GM19238 (cell line): ENCODE data around the gene ASAP2.
A peak's percentile ranks its signal among the peaks of the same experiment; 100 is the strongest.

Source experiments
- DNase-seq: peaks from one replicate; pipeline ENCODE4 v3.0.0; 2011; ENCODE audit warnings: low spot score; ENCODE audit not compliant: insufficient read length

ASAP2 gene

DNA sequence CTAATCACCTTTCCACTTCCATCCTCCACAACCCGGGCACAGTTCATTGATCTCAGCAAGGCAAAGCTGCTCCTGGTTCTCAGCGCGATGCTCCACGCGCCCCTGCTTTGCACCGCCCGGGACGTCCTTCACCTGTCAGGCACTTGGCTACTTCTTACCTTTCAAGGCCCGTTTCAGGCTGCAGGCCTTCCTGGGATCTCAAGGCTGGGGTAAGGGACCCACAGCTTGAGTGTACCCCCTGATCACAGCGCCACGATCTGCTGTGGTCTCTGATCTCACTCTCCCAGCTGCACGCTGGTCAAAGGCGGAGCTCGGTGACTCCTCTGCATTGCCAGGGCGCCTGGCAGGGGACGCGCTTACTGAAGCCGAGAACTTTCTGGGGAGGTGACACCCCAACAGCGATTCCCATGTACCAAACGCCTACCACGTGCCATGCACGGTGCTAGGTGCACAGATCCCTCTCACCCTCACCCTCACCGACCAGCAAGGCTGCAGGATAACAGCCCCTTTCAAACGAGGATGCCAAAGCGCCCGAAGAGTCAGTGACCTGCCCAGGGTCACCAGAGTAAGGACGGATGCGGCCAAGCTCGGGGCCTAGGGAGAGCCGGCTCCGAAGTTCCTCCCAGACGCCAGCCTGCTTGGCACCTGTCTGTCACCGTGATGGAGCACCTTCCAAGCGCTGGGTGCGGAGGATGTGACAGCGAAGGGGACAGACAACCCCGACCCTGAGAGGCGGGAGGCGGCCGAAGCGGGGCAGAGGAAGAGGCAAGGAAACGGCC is 215.9 kb downstream of the ASAP2 start:
- peak; percentile 41 for DNase-seq

GRCh38 chr2:9423100-9423921 is 216.7 kb downstream of the ASAP2 start, which contains the start of the genes CPSF3 and ITGB1BP1:
Gene CPSF3, plus strand, starts transcription at chr2:9423654. Its CDS starts 120 bp downstream, at chr2:9423774.
Gene ITGB1BP1, minus strand, starts transcription at chr2:9423528. Its CDS starts 4,831 bp downstream, at chr2:9418697.
- peak; percentile 98 for DNase-seq

DNA sequence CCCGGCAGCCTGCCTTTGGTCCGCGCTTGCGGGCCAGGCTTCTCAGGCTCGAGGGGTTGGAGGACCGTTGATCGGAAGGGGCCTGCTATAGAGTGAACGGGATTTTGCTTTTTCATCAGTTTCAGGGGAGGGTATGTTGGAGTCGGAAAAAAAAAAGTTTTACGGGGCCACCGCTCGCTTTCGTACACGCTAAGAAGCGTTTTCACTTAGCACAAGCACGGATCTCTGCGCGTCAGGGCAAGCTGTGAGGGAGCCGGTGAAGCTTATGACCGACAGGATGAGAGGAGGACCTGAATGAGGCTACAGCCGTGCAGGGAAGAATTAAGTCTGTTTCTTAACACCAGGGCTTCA is 217.3 kb downstream of the ASAP2 start:
- DNase-seq, result no peak

GRCh38 chr2:9424447-9425164 is 218.0 kb downstream of the ASAP2 start:
- no peak for DNase-seq

- DNase-seq, result no peak
Observed at GRCh38 chr2:9428965-9429577, 222.5 kb downstream of the ASAP2 start.

GRCh38 chr2:9430316-9431293 is 224.0 kb downstream of the ASAP2 start:
- DNase-seq, result no peak

DNA sequence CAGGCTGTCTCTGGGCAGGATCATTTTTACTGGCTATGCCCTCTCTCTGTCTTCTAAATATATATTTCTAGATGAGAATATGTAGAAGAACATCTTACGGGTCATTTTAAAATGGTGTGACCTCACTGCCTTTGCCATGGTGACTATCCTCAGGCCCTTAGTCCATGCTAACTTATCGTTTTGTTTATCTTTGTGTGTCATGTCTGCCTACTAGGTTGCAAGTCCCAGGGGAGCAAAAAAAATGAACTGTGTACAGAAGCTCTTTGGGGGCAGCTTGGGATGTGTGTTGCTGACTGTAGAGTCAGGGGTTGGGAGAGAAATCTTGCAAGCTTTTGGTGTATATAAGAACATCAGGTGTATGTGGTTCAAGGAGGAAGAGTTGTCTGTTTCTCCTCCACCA is 227.9 kb downstream of the ASAP2 start:
- DNase-seq, result no peak

- DNase-seq, result no peak
Observed at GRCh38 chr2:9439536-9439935, 232.9 kb downstream of the ASAP2 start.

GRCh38 chr2:9440058-9440727 is 233.6 kb downstream of the ASAP2 start:
- no peak for DNase-seq

- no peak for DNase-seq
Observed at GRCh38 chr2:9441556-9441955, 234.9 kb downstream of the ASAP2 start.

DNA sequence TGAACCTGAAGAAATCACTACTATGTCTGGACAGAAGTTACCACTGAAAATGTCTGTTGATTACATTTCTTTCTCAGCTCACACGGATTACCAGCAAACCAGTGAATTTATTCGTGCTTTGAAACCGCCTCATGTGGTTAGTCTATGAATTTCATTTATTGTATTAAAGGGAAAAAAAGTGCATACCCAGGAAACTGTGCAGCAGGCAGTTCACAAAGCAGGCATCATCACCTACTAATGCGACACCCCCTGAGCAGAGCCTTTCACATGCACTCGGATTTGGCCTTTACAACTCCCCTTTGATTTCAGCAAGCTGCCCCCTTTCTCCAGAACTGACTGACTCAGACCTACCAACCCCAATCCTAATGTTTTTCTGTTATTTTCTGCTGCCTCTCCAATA is 236.9 kb downstream of the ASAP2 start:
- no peak for DNase-seq

DNA sequence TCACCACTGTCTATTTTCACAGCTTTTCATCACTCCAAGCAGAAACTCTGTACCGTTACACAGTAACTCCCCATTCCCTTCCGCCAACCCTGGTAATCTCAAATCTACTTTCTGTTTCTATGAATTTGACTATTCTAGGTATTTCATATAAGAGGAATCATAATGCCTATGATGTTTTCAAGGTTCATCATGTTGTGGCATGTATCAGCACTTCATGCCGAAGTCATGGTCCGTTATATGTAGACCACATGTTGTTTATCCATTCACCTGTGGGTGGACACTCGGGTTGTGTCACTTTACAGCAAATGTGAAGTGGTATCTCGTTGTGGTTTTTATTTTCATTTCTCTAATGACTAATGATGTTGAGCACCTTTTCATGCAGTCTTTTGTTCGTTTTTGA is 238.5 kb downstream of the ASAP2 start:
- no peak for DNase-seq

GRCh38 chr2:9451231-9451630 is 244.6 kb downstream of the ASAP2 start:
- no peak for DNase-seq
